ENCODE measurements around the gene SVIL. TPM values are rescaled to one million over a fixed set of nuclear protein-coding genes. Genes with fewer than 3 reads are reported as not detected.

The SVIL gene, protein sequence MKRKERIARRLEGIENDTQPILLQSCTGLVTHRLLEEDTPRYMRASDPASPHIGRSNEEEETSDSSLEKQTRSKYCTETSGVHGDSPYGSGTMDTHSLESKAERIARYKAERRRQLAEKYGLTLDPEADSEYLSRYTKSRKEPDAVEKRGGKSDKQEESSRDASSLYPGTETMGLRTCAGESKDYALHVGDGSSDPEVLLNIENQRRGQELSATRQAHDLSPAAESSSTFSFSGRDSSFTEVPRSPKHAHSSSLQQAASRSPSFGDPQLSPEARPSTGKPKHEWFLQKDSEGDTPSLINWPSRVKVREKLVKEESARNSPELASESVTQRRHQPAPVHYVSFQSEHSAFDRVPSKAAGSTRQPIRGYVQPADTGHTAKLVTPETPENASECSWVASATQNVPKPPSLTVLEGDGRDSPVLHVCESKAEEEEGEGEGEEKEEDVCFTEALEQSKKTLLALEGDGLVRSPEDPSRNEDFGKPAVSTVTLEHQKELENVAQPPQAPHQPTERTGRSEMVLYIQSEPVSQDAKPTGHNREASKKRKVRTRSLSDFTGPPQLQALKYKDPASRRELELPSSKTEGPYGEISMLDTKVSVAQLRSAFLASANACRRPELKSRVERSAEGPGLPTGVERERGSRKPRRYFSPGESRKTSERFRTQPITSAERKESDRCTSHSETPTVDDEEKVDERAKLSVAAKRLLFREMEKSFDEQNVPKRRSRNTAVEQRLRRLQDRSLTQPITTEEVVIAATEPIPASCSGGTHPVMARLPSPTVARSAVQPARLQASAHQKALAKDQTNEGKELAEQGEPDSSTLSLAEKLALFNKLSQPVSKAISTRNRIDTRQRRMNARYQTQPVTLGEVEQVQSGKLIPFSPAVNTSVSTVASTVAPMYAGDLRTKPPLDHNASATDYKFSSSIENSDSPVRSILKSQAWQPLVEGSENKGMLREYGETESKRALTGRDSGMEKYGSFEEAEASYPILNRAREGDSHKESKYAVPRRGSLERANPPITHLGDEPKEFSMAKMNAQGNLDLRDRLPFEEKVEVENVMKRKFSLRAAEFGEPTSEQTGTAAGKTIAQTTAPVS (N-terminal part only)
- 47.9 and 48.4 TPM in 2 replicates for polyA plus RNA-seq (2011; rRNA removed)
- polyA minus RNA-seq (2011; rRNA and poly(A)+ RNA removed) = 88.8 and 107 TPM in 2 replicates

DNA sequence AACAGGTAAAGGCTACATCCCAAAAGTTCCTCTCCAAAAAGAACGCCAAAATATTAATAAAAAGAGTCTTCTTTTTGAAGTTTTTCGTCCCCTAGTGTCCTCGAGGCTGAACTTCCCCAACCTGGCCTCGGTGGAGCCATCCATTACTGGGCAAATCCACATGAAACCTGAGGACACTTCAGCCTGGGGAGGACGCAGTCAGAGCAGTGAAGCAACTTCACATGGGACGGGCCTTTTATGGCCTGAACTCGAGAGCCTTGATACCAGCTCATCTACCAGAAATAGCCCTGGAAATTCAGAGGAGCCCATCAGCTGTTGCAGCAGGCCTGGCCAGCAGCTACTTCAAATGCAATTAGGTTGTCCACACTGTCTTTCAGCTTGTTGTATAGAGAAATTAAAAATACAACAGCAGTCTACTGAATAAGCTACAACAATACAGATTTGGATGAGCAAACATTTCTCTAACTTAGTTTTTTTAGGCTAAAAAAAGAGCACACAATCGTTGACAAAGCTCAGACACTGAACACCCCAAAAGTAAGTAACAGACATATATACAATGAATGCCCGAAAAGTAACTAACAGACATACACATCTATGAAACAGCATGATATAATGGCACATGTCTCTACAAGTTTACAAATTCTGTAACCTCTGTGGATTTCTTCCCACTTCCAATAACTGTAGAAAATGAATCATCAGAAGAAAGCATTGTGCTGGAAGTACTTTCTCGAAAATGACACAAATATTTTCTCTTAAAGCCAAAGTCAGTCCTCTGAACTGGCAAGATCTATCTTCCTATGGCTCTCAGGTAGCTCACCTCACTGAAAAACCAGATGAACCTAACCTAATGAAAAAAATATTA is at the start of gene SVIL:
SVIL (minus strand) TSS at position 208 of the 862 bp plus-strand sequence. CDS start 79,913 bp downstream, outside the sequence.
- Histone ChIP-seq H3K27me3 (ENCODE audit: control insufficient read depth, insufficient read depth, low read length) (no peaks in the 10 kb centered on the region), H3K27ac (ENCODE audit: low read depth, low read length) (peak within 1 kb of the TSS; percentile 68), H3K4me3 (ENCODE audit: low read depth, low read length) (no peak within 1 kb of the TSS), H3K9me3 (ENCODE audit: control insufficient read depth, insufficient read depth, low read length) (no peaks in the 10 kb centered on the region)
- POLR2A ChIA-PET = no interaction called here
- CTCF ChIA-PET = no interaction called here
- TF ChIP-seq, protein P1, sequence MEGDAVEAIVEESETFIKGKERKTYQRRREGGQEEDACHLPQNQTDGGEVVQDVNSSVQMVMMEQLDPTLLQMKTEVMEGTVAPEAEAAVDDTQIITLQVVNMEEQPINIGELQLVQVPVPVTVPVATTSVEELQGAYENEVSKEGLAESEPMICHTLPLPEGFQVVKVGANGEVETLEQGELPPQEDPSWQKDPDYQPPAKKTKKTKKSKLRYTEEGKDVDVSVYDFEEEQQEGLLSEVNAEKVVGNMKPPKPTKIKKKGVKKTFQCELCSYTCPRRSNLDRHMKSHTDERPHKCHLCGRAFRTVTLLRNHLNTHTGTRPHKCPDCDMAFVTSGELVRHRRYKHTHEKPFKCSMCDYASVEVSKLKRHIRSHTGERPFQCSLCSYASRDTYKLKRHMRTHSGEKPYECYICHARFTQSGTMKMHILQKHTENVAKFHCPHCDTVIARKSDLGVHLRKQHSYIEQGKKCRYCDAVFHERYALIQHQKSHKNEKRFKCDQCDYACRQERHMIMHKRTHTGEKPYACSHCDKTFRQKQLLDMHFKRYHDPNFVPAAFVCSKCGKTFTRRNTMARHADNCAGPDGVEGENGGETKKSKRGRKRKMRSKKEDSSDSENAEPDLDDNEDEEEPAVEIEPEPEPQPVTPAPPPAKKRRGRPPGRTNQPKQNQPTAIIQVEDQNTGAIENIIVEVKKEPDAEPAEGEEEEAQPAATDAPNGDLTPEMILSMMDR (IDR thresholded peaks at IDR 0.05; ENCODE audit: low read depth, low read length) = no peak
- DNase-seq (ENCODE audit: low read depth, low spot score) = no peak

DNA sequence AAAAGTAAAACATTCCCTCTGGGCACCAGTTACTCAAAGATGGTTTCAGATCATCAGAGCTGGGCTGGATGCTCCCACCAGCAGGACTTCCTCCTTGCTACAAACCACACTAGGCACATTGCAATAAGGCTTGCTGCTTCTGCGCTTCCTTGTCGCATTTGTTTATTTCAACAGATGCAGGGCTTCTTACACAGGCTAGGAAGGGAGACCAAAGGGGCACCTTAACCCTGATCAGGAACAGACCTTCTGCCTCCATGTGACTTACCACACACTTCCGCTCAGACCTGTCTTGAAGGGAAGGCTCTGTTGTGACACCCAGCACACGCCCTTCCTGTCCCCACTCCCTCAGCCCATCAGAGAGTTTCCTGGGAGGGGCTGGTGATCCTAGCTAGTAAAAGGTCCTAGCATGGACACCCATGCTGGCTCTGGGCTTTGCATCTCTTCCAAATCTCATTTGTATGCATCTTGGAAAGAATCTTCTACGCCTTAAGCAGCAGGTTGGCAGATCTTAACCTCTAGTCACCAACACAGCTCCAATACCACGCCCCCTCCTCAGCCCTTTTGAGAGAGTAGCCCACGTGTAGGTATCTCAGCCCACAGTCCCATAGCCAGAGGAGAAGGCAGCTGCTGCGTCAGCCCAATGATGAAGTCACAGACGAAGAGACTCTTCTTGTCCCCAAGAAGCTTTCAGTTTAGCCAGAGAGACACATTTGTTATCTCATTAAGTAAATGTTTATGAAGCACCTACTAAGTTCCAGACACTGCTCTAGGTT is 47.1 kb upstream of the SVIL start:
- ChIA-PET POLR2A (no interaction called here), CTCF (interaction anchor here (0.5 kb wide), 1 partner anchor 35 kb away, joined by 5 read pairs; no protein-coding TSS in a partner anchor)
- no peaks in the 10 kb centered on the region for H3K27me3 ChIP-seq (ENCODE audit: control insufficient read depth, insufficient read depth, low read length)
- H3K9me3 ChIP-seq (ENCODE audit: control insufficient read depth, insufficient read depth, low read length) = peaks cover 10% of the 10 kb centered on the region; the same call in 1 of the 2 replicates
- H3K4me3 ChIP-seq (ENCODE audit: low read depth, low read length) = no peak overlapping the region
- DNase-seq (ENCODE audit: low read depth, low spot score) = no peak
- TF ChIP-seq, protein P1 (IDR thresholded peaks at IDR 0.05; ENCODE audit: low read depth, low read length) = no peak
- H3K27ac ChIP-seq (ENCODE audit: low read depth, low read length) = no peak overlapping the region

DNA sequence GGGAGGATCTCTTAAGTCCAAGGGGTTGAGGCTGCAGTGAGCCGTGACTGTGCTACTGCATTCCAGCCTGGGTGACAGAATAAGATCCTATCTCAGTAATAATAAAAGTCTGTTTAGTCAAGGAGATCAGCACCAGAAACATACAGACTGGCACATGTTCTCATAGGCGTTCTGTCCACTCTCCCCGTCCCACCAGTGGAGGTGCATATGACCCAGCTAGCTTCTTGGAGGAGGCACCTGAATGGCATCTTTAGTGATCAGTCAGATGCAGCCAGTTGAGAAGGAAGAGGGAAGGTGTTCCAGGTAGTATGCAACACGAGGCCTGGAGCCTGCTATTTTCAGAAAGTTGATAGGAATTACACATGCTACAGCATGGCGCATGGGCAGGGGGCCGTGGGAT is 45.3 kb upstream of the SVIL start:
- Histone ChIP-seq H3K9me3 (ENCODE audit: control insufficient read depth, insufficient read depth, low read length) (peaks cover 22% of the 10 kb centered on the region), H3K4me3 (ENCODE audit: low read depth, low read length) (no peak overlapping the region), H3K27ac (ENCODE audit: low read depth, low read length) (no peak overlapping the region), H3K27me3 (ENCODE audit: control insufficient read depth, insufficient read depth, low read length) (no peaks in the 10 kb centered on the region)
- ChIA-PET CTCF (no interaction called here), POLR2A (no interaction called here)
- TF ChIP-seq, protein P1 (IDR thresholded peaks at IDR 0.05; ENCODE audit: low read depth, low read length) = no peak
- DNase-seq (ENCODE audit: low read depth, low spot score) = no peak

DNA sequence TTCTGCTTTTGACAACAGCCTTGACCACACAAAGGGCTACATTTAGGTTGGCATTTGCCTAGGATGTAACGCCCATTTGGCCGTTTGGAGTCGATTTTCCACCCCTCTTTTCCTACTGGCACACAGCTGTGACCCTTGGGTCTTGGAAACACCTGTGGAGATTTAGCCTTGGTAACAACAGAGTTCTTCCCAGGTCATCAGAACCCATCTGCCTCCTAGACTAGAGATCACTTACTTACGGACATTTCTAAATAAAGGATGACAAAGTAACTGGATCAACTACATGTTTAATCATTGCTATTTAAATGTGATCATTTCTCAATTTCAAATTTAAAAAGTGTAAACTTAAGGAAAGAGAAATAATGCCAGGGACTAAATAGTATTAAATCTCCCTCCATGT is 42.0 kb upstream of the SVIL start:
- CTCF ChIA-PET = no interaction called here
- TF ChIP-seq, protein P1 (IDR thresholded peaks at IDR 0.05; ENCODE audit: low read depth, low read length) = no peak
- H3K4me3 ChIP-seq (ENCODE audit: low read depth, low read length) = no peak overlapping the region
- peaks cover 35% of the 10 kb centered on the region for H3K9me3 ChIP-seq (ENCODE audit: control insufficient read depth, insufficient read depth, low read length)
- POLR2A ChIA-PET = no interaction called here
- no peaks in the 10 kb centered on the region for H3K27me3 ChIP-seq (ENCODE audit: control insufficient read depth, insufficient read depth, low read length)
- no peak for DNase-seq (ENCODE audit: low read depth, low spot score)
- H3K27ac ChIP-seq (ENCODE audit: low read depth, low read length) = no peak overlapping the region

All from AG04450 (cell line).